Astrocyte of the spinal cord (primary cell): Measurements from ENCODE around the gene PCDHAC1.

ENCODE experiments used
- DNase-seq: peaks from one replicate; pipeline ENCODE4 v3.0.0; 2011; ENCODE audit warnings: low read depth, low spot score
- H3K4me3 ChIP-seq: 2 replicates; pipeline ENCODE4 v1.5.1; 2011; ENCODE audit warnings: low read depth, mild to moderate bottlenecking, low read length, moderate library complexity
- in situ Hi-C: cut with HindIII; loops from 2 replicates; pipeline ENCODE4 v1.10.0; 2017; ENCODE audit warnings: low sequenced_read_pairs
- TF ChIP-seq, protein P1 (sequence below): IDR thresholded peaks from 2 replicates; pipeline ENCODE4 v1.5.1; 2012; ENCODE audit warnings: low read depth, mild to moderate bottlenecking, low read length, inconsistent platforms

The PCDHAC1 gene

DNA sequence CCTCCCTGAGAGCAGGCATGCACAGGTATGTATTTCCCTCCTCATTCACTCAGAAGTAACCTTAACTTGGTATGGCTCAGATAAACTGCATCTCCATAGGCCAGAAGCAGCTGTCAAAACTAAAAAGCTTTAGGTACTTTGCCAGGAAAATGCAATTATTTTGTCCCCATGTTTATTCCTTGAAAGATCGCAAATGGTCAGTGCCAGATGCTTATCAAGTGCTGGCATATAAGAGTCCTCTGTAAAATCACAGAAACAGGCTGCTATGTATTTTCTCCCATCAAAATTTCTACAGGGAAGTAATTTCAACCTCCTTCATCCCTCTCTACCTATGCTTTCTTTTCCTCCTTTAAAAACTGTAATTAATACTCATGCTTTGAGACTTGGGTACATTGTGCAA lies 52.9 kb downstream of the PCDHAC1 start:
- no peak overlapping the region for H3K4me3 ChIP-seq
- TF ChIP-seq, protein P1, sequence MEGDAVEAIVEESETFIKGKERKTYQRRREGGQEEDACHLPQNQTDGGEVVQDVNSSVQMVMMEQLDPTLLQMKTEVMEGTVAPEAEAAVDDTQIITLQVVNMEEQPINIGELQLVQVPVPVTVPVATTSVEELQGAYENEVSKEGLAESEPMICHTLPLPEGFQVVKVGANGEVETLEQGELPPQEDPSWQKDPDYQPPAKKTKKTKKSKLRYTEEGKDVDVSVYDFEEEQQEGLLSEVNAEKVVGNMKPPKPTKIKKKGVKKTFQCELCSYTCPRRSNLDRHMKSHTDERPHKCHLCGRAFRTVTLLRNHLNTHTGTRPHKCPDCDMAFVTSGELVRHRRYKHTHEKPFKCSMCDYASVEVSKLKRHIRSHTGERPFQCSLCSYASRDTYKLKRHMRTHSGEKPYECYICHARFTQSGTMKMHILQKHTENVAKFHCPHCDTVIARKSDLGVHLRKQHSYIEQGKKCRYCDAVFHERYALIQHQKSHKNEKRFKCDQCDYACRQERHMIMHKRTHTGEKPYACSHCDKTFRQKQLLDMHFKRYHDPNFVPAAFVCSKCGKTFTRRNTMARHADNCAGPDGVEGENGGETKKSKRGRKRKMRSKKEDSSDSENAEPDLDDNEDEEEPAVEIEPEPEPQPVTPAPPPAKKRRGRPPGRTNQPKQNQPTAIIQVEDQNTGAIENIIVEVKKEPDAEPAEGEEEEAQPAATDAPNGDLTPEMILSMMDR, result no peak
- in situ Hi-C loops, result no loop called here
- DNase-seq, result no peak
